Gastroesophageal sphincter (tissue), 4 donors: Measurements from ENCODE around the gene CNTNAP5. TPM values are rescaled to one million over a fixed set of nuclear protein-coding genes. Genes with fewer than 3 reads are reported as not detected.

Experiments used
- ATAC-seq: fragments of 150-250 bp; one replicate; pipeline ENCODE4 v1.9.1; 2016; ENCODE audit warnings: mild to moderate bottlenecking, moderate library complexity
- H3K27ac ChIP-seq, 4 donors: fragments of 200-600 bp; sonication (generic) in 3 of 4; 1 replicate in 3 of 4; 2 replicates in 1 of 4; pipeline ENCODE4 v1.5.1; 2016 to 2019
- H3K27me3 ChIP-seq: fragments of 200-600 bp; sonication (generic); one replicate; pipeline ENCODE4 v1.5.1; 2019
- H3K36me3 ChIP-seq, 2 donors: fragments of 200-600 bp; sonication (generic); one replicate each; pipeline ENCODE4 v1.5.1; 2019; ENCODE audit warnings: control low read depth in 1 of 2
- H3K4me1 ChIP-seq, 3 donors: fragments of 200-600 bp; sonication (generic); 1 replicate in 2 of 3; 2 replicates in 1 of 3; pipeline ENCODE4 v1.5.1; 2016 to 2019; ENCODE audit warnings: control low read depth in 2 of 3
- H3K4me3 ChIP-seq, 2 donors: fragments of 200-600 bp; sonication (generic); one replicate each; pipeline ENCODE4 v1.5.1; 2019; ENCODE audit warnings: mild to moderate bottlenecking in 1 of 2, moderate library complexity in 1 of 2
- H3K9me3 ChIP-seq, 3 donors: fragments of 200-600 bp; sonication (generic); one replicate each; pipeline ENCODE4 v1.5.1; 2017 to 2019; ENCODE audit warnings: control low read depth in 2 of 3
- EP300 ChIP-seq: sonication (generic); formaldehyde crosslinking; IDR thresholded peaks from one replicate; pipeline ENCODE4 v1.6.1; 2017; ENCODE audit warnings: antibody characterized with exemption, mild to moderate bottlenecking
- POLR2A ChIP-seq, 2 donors: fragments of 450-650 bp; IDR thresholded peaks; one replicate each; pipeline ENCODE4 v1.6.1; 2017; ENCODE audit warnings: antibody characterized with exemption in 2 of 2, mild to moderate bottlenecking in 2 of 2, moderate library complexity in 1 of 2
- POLR2AphosphoS5 ChIP-seq: sonication (generic); formaldehyde crosslinking; IDR thresholded peaks from one replicate; pipeline ENCODE4 v1.6.1; 2017; ENCODE audit warnings: antibody characterized with exemption
- WGBS, 2 donors: methylation state at CpG; one replicate each; pipeline ENCODE4 v1.1.5; 2018; ENCODE audit warnings: low coverage in 1 of 2; 5-methylcytosine and 5-hydroxymethylcytosine counted together
- total RNA-seq, 4 donors: library from RNA; depleted of rRNA; stranded (reverse); fragments of >200 nt; gene quantifications; one replicate each; pipeline ENCODE4 v1.1.0, GENCODE V29; 2016
- TF ChIP-seq, protein P1 (sequence below), 4 experiments: fragments of 200-600 bp in 2 of 4; fragments of 450-650 bp in 2 of 4; sonication (generic) in 1 of 4; IDR thresholded peaks; one replicate each; pipeline ENCODE4 v1.5.1; 2017 to 2019; ENCODE audit warnings: antibody characterized with exemption in 4 of 4, mild to moderate bottlenecking in 2 of 4, moderate library complexity in 2 of 4

Gene CNTNAP5
- total RNA-seq, 4 donors from 2014 or later, result 3.2 TPM; not detected in 3

DNA sequence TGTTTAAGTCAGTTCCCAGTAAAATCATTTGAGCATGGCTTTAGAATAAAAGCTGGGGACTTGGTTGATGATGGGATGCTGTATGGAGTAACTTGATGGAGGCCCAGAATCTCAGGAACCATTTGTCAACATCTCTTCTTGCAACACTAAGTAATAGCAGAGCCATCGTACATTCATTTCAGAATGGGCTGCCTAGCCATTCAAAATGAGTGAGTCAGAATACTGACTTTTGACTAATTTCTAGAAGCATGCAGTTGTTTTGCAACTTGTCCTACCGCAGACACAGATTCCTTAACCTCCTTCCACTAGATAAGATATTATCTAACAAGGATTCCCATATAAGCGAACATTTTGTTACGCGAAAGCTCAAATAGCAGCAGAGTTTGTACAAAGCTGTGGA, 229.5 kb downstream of the CNTNAP5 start:
- 85 to 91% methylated on average over 4 to 5 of the region's 5 CpGs for WGBS, 2 donors

DNA sequence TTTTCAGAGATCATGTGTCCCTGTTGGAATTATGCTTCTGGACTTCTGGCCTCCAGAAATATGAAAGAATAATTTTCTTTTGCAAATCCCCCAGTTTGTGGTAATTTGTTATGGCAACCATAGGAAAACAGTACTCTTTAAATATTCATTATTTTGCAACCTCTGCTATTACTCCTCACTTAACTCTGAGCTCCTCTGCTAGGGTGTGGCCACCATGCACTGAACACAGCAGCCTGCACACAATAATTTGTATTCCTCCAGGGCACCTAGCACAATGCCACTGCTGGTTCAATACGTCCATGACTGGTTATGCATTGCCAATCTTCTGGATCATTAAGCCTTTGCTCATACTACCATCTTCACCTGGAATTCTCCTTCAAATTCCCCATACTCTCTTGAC, 232.0 kb downstream of the CNTNAP5 start:
- Histone ChIP-seq H3K27ac (no peak overlapping the region), H3K4me1 (no peaks in the 10 kb centered on the region), H3K4me3 (no peak overlapping the region), H3K9me3 (no peaks in the 10 kb centered on the region), H3K36me3 (no peaks in the 10 kb centered on the region), H3K27me3 (no peaks in the 10 kb centered on the region)
- WGBS, 2 donors, result 50% methylated on average over 1 of the region's 1 CpG; no CpG with 5 or more reads in 1 of the 2 donors
- no peak for TF ChIP-seq POLR2A (IDR thresholded peaks at IDR 0.05)
- no peak for TF ChIP-seq POLR2AphosphoS5
- TF ChIP-seq EP300, result no peak
- TF ChIP-seq, protein P1, sequence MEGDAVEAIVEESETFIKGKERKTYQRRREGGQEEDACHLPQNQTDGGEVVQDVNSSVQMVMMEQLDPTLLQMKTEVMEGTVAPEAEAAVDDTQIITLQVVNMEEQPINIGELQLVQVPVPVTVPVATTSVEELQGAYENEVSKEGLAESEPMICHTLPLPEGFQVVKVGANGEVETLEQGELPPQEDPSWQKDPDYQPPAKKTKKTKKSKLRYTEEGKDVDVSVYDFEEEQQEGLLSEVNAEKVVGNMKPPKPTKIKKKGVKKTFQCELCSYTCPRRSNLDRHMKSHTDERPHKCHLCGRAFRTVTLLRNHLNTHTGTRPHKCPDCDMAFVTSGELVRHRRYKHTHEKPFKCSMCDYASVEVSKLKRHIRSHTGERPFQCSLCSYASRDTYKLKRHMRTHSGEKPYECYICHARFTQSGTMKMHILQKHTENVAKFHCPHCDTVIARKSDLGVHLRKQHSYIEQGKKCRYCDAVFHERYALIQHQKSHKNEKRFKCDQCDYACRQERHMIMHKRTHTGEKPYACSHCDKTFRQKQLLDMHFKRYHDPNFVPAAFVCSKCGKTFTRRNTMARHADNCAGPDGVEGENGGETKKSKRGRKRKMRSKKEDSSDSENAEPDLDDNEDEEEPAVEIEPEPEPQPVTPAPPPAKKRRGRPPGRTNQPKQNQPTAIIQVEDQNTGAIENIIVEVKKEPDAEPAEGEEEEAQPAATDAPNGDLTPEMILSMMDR (IDR thresholded peaks at IDR 0.05), result no peak
- no peak for ATAC-seq

More for the DNA sequence above, 229.5 kb downstream of the CNTNAP5 start:
- ATAC-seq, result no peak
- TF ChIP-seq, protein P1 (IDR thresholded peaks at IDR 0.05), result no peak
- no peaks in the 10 kb centered on the region for H3K9me3 ChIP-seq
- H3K36me3 ChIP-seq, result no peaks in the 10 kb centered on the region
- H3K4me3 ChIP-seq, result no peak overlapping the region
- no peaks in the 10 kb centered on the region for H3K27me3 ChIP-seq
- H3K27ac ChIP-seq, result no peak overlapping the region
- H3K4me1 ChIP-seq, result no peaks in the 10 kb centered on the region

DNA sequence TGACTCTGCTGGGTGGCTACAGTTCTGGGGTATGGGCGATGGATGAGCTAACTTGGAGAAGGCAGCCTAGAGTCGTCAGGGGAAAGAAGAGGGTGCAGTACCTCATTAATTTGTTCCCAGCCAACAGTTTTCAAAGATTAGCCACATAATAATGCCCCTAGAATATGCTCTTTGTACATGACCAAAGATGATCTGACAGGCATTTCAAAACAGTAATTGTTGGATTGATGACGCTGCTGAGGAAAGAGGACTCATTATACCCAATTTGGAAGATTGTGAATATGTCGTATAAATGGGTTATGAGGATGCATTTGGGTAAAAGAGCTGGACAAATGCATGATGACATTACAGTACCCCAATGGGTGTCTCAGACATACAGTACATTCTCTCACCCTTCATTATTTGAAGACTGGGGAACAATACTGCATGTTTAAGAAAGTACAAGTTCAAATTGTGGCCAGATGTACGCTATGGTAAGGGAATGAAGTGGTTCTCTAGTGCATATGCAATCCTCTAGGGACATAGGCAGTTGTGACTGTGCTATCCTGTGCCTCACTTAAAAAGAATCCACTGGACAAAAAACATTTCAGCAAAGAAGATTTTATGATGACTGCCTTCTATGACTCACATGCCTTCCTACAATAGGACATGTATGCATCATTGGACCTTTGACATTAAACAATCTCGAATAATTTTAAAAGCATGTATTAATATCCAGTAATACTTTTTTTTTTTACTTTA, 233.2 kb downstream of the CNTNAP5 start:
- no peaks in the 10 kb centered on the region for H3K36me3 ChIP-seq
- H3K27me3 ChIP-seq, result no peaks in the 10 kb centered on the region
- no peak for TF ChIP-seq POLR2AphosphoS5
- TF ChIP-seq EP300, result no peak
- TF ChIP-seq, protein P1 (IDR thresholded peaks at IDR 0.05), result no peak
- no peak for TF ChIP-seq POLR2A (IDR thresholded peaks at IDR 0.05)
- WGBS, 2 donors, result 78 to 81% methylated on average over 6 of the region's 6 CpGs
- H3K4me3 ChIP-seq, result no peak overlapping the region
- H3K27ac ChIP-seq, result no peak overlapping the region
- H3K4me1 ChIP-seq, result no peaks in the 10 kb centered on the region
- no peaks in the 10 kb centered on the region for H3K9me3 ChIP-seq
- no peak for ATAC-seq

- Histone ChIP-seq H3K4me1 (no peaks in the 10 kb centered on the region), H3K27ac (no peak overlapping the region), H3K36me3 (no peaks in the 10 kb centered on the region), H3K4me3 (no peak overlapping the region), H3K9me3 (no peaks in the 10 kb centered on the region), H3K27me3 (no peaks in the 10 kb centered on the region)
- WGBS, 2 donors, result 79 to 83% methylated on average over 2 to 5 of the region's 5 CpGs
- no peak for ATAC-seq
- TF ChIP-seq, protein P1 (IDR thresholded peaks at IDR 0.05), result no peak
- no peak for TF ChIP-seq POLR2AphosphoS5
- TF ChIP-seq EP300, result no peak
- no peak for TF ChIP-seq POLR2A (IDR thresholded peaks at IDR 0.05)
These were observed 236.4 kb downstream of the CNTNAP5 start for GRCh38 chr2:124261456-124261855.

DNA sequence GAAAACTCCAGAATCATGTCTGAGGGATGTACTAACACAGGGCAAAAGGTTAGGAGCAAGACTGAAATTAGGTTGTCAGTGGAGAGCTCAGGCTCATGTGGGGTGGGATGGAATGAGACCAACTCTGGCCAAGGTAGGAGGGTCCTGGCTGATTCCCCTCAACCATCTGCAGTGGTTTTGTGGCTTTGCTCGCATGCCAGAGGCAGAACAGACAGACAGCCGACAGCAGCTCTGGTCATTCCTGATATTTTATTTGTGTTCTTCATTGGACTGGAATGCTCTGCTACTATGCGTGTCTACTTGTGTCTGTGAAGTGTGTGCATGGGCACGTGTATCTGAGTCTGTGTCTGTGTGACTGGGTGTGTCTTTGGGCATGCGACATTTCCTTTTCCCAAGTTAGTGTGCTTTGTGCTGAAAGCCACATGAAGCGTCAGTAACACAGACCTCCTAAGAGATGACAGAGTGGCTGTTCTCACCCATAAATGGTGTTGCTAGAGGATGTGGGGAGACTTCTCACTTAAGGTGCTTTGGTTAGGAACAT, 239.5 kb downstream of the CNTNAP5 start:
- H3K4me1 ChIP-seq, result no peaks in the 10 kb centered on the region
- ATAC-seq, result no peak
- no peaks in the 10 kb centered on the region for H3K36me3 ChIP-seq
- 86% methylated on average over 6 of the region's 6 CpGs; no CpG with 5 or more reads in 1 of the 2 donors for WGBS, 2 donors
- no peaks in the 10 kb centered on the region for H3K27me3 ChIP-seq
- TF ChIP-seq EP300 (no peak), POLR2AphosphoS5 (no peak), POLR2A (IDR thresholded peaks at IDR 0.05) (no peak)
- TF ChIP-seq, protein P1 (IDR thresholded peaks at IDR 0.05), result no peak
- H3K27ac ChIP-seq, result no peak overlapping the region
- no peak overlapping the region for H3K4me3 ChIP-seq
- H3K9me3 ChIP-seq, result no peaks in the 10 kb centered on the region
